SK-N-MC (cell line): Measurements from ENCODE around the gene PTPN7.
A peak's percentile ranks its signal among the peaks of the same experiment; 100 is the strongest.
"Not testable (repeated sequence)": the region's sequence is repeated elsewhere in the genome, so short reads cannot be mapped to it uniquely, and the experiment has no call there.

Experiments used
- DNase-seq: peaks from one replicate; pipeline ENCODE4 v3.0.0-alpha.2; 2011; ENCODE audit warnings: low read depth, low spot score
- H3K27ac ChIP-seq: fragments of 200-600 bp; sonication (generic); 2 replicates; pipeline ENCODE4 v1.5.1; 2016; ENCODE audit warnings: mixed run types
- H3K36me3 ChIP-seq: fragments of 200-600 bp; sonication (generic); 2 replicates; pipeline ENCODE4 v1.6.1; 2017; ENCODE audit warnings: antibody characterized with exemption, low read length, mixed read lengths; ENCODE audit not compliant: insufficient read depth
- H3K4me3 ChIP-seq: fragments of 200-600 bp; sonication (generic); 2 replicates; pipeline ENCODE4 v1.5.1; 2016
- H3K9ac ChIP-seq: fragments of 200-600 bp; sonication (generic); 2 replicates; pipeline ENCODE4 v1.8.0; 2017; ENCODE audit warnings: mixed run types, mixed read lengths; ENCODE audit not compliant: insufficient read length
- H3K9me3 ChIP-seq: fragments of 200-600 bp; sonication (generic); 2 replicates; pipeline ENCODE4 v1.6.1; 2017; ENCODE audit warnings: low read depth, mild to moderate bottlenecking, antibody characterized with exemption, low read length, moderate library complexity, mixed read lengths
- EZH2 ChIP-seq: fragments of 200-600 bp; sonication (generic); IDR thresholded peaks from one replicate; pipeline ENCODE4 v1.6.1; 2017; ENCODE audit warnings: antibody characterized with exemption
- FOXP2 ChIP-seq: optimal IDR thresholded peaks from 2 replicates; pipeline ENCODE3; 2011; ENCODE audit warnings: mild to moderate bottlenecking, moderate library complexity; ENCODE audit not compliant: insufficient read depth; ENCODE audit errors: extremely low read length, control extremely low read depth
- POLR2AphosphoS5 ChIP-seq: IDR thresholded peaks from 2 replicates; pipeline ENCODE4 v1.6.1; 2012; ENCODE audit warnings: mild to moderate bottlenecking, low read depth, low read length, borderline replicate concordance

Gene PTPN7

DNA sequence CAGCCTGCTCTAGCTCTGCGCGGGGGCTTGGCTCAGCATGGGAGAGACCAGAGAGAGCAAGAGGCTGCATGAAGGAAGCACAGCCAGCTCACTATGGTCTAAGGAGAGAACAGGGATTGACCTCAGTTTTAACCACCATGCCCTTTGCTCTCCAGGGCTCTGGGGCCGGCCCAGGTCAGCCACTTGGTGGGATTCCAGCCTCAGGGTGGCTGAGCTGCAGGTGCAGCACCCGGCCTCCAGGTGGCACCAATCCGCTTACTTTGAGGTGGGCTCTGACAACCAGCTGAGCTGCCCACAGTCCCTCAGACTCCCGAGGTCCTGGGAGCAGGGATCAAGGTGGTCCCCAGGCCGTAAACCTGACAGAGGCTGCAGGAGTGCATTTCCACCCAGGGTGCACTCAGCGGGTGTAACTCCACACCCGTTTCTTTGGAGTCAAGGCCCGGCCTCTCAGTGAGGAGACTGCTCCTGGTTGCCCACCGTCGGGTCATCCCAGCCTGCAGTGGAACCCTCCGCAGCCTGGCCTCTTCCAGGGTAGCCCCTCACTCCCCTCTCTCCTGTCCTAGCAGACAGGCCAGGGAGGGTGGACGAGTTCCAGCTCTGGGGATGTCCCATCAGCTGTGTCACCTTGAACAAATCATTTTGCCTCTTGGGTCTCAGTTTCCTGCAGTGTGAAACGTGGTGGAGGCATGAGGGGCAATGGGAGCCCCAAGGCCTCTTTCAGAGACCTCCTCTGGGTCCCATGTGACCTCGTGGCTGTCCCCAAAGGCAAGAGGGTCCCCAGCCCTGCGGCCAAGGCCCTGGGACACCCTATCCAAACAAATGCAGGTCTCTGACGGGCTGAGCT is 32.6 kb upstream of the PTPN7 start:
- H3K9ac ChIP-seq, result no peak overlapping the region
- no peaks in the 10 kb centered on the region for H3K9me3 ChIP-seq
- no peak overlapping the region for H3K27ac ChIP-seq
- H3K4me3 ChIP-seq, result peak overlapping the region; percentile 12; the same call in 1 of the 2 replicates
- no peaks in the 10 kb centered on the region for H3K36me3 ChIP-seq
- DNase-seq, result no peak
- TF ChIP-seq EZH2, result no peak
- TF ChIP-seq FOXP2, result no peak
- no peak for TF ChIP-seq POLR2AphosphoS5

DNA sequence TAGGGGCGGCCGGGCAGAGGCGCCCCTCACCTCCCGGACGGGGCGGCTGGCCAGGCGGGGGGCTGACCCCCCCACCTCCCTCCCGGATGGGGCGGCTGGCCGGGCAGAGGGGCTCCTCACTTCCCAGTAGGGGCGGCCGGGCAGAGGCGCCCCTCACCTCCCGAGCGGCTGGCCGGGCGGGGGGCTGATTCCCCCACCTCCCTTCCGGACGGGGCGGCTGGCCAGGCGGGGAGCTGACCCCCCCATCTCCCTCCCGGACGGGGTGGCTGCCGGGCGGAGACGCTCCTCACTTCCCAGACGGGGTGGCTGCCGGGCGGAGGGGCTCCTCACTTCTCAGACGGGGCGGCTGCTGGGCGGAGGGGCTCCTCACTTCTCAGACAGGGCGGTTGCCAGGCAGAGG is 31.0 kb upstream of the PTPN7 start:
- not testable (repeated sequence) for DNase-seq, H3K9ac ChIP-seq, H3K36me3 ChIP-seq, H3K27ac ChIP-seq, H3K4me3 ChIP-seq, H3K9me3 ChIP-seq

DNA sequence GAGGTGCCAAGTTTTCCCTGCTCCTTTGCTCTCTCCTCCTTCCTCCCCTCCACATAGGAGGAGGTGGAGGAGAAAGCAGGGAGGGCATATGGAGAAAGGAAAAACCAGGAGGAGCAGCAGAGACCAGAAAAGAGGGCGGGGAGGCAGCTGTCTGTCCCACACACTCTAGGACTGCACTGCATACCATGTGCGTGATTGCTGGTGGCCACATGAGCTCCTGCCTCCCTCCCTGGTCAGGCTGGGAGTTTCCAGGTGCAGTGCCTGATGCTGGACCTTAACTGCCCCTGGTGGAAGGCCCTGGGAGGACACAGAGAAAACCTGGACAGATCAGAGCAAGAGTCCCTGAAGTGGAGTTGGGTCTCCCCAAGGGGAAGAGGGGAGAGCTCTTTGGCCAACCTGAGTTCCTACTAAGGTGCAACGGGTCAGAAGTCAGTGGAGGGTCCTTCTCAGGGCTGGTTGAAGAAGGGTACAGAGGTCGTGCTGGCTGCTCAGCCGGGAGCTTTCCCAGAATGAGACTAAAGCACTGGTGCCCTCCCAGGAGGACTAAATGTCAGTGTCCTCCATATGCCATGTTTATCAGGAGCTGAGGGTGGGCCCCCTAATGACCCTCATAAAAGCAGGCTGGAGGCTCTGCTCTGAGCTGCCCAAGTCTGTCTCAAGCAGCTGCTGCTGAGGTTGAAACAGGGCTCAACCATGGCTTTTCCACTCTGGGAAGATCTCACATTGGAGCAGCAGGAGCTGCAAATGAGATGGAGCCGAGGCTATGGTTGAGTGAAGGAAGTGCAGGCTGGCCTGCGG is 29.7 kb upstream of the PTPN7 start:
- no peaks in the 10 kb centered on the region for H3K36me3 ChIP-seq
- no peak overlapping the region for H3K9ac ChIP-seq
- no peak for TF ChIP-seq FOXP2
- no peak for TF ChIP-seq EZH2
- no peak for TF ChIP-seq POLR2AphosphoS5
- DNase-seq, result no peak
- no peaks in the 10 kb centered on the region for H3K9me3 ChIP-seq
- H3K27ac ChIP-seq, result no peak overlapping the region
- no peak overlapping the region for H3K4me3 ChIP-seq

DNA sequence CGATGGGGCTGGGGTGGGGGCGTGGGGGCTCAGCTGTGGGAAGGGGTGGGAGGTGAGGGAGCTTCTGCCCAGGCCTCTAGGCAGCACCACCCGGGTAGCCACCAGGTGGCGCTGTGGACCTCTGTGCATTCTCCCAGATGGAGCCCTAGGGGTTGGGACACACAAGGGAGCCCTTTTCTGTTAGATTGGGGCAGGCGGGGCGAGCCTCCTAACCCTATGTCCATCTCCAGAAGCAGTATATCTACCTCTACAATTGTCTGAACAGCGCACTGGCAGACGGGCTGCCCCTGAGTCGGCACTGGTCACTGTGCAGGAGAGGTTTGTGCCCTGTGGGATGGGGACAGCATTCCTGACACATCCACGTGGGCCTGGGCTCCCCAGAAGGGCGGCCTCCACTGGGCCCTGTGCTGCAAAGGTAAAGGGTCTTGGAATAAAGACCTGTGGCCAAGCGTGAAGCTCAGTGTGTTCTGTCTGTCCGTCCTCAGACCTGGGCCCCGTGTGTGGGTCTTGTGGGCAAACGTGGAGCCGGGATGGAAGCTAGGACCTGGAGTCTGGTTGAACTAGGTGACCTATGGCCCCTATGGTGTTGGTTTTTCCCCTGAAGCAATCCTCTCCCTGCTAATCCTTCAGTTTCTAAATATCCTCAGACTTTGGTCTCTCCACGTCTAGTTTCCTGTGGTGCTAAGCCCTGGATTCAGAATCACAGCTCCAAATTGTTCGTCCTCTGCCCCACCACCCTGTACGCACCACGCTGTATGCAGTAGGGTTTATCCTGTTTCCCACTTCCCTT is 28.8 kb upstream of the PTPN7 start:
- H3K9me3 ChIP-seq, result no peaks in the 10 kb centered on the region
- H3K27ac ChIP-seq, result no peak overlapping the region
- no peak overlapping the region for H3K4me3 ChIP-seq
- DNase-seq, result no peak
- no peaks in the 10 kb centered on the region for H3K36me3 ChIP-seq
- no peak overlapping the region for H3K9ac ChIP-seq
- no peak for TF ChIP-seq EZH2
- no peak for TF ChIP-seq POLR2AphosphoS5
- TF ChIP-seq FOXP2, result no peak

DNA sequence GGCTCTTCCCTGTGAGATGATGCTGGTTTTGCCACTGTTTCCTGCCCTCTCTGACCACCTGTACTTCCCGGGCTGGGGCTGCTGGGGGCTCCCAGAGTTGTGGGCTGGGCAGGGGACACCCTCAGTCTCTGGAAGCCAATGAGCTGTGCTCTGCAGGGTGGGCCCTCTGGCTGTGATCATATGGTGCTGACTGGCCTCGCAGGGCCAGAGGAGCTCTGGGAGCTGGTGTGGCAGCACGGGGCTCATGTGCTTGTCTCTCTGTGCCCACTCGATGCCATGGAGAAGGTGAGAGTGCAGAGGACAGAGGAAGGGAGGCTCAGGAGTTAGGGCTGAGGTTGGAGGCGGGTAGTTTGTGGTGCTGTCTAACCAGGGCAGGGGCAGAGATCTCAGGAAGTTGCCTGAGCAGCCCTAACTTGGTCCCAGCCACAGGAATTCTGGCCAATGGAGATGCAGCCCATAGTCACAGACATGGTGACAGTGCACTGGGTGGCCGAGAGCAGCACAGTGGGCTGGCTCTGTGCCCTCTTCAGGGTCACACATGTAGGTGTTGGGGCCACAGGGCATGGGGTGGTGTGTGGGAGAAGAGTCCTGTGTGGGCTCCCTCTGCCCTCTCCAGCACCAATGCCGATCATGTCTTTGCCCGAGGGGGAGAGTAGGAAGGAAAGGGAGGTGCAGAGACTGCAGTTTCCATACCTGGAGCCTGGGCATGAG is 27.4 kb upstream of the PTPN7 start:
- TF ChIP-seq POLR2AphosphoS5 (no peak), FOXP2 (no peak)
- DNase-seq, result no peak
- Histone ChIP-seq H3K36me3 (no peaks in the 10 kb centered on the region), H3K4me3 (no peak overlapping the region), H3K27ac (no peak overlapping the region), H3K9me3 (no peaks in the 10 kb centered on the region), H3K9ac (no peak overlapping the region)

DNA sequence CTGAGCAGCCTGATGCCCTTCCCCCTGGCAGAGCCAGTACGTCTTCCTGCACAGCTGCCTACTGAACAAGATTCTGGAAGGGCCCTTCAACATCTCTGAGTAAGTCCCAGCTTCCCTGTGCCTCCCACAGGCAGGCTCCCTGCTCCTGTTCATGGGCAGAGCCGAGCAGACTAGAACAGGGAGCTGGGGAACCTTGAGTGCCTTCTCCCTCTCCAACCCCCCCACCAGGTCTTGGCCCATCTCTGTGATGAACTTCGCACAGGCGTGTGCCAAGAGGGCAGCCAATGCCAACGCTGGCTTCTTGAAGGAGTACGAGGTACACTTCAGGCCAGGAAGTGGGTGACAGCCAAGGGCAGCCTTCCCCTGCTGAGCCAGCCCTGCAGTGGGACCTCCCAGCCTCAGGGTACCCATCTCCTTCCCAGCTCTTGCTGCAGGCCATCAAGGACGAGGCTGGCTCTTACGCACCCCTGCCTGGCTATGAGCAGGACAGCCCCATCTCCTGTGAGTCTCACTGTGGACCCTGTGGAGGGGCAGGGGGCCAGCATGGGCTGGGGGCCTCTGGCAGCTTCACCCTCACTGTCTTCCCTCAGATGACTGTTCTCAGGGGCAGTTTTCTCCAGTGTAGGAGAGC is 26.8 kb upstream of the PTPN7 start:
- Histone ChIP-seq H3K9me3 (no peaks in the 10 kb centered on the region), H3K4me3 (no peak overlapping the region), H3K9ac (no peak overlapping the region), H3K36me3 (no peaks in the 10 kb centered on the region), H3K27ac (no peak overlapping the region)
- no peak for DNase-seq
- TF ChIP-seq POLR2AphosphoS5 (no peak), EZH2 (no peak), FOXP2 (no peak)

DNA sequence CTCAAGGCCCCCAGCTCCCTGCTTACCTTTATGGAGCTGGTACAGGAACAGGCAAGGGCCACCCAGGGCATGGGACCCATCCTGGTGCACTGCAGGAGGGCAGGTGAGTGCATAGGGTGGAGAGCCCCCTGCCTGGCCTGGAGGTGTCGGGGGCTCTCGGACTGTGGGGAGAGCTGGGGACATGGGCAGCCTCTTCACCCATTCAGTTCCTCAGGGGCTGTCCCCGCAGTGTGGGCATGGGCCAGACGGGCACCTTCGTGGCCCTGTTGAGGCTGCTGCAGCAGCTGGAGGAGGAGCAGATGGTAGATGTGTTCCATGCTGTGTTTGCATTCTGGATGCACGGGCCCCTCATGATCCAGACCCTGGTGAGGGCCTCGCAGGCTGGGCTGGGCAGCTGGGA is 25.9 kb upstream of the PTPN7 start:
- Histone ChIP-seq H3K36me3 (no peaks in the 10 kb centered on the region), H3K4me3 (no peak overlapping the region), H3K27ac (no peak overlapping the region), H3K9ac (no peak overlapping the region), H3K9me3 (no peaks in the 10 kb centered on the region)
- DNase-seq, result no peak
- TF ChIP-seq POLR2AphosphoS5, result no peak
- no peak for TF ChIP-seq EZH2
- no peak for TF ChIP-seq FOXP2
